OCI-LY3 (cell line): ENCODE results near the gene SLC39A6.

ENCODE experiments used
- H2AFZ ChIP-seq: fragments of 200-600, 300-600 bp; shearing (Covaris generic); 2 replicates; pipeline ENCODE4 v1.6.0; 2014; ENCODE audit warnings: antibody characterized with exemption, low read depth, low read length
- H3K27ac ChIP-seq: fragments of 200-600, 300-600 bp; sonication (generic); 2 replicates; pipeline ENCODE4 v1.5.1; 2014; ENCODE audit warnings: mild to moderate bottlenecking, low read length, moderate library complexity, mixed read lengths
- H3K27me3 ChIP-seq: fragments of 200-600, 300-600 bp; sonication (generic); 2 replicates; pipeline ENCODE4 v1.6.1; 2014; ENCODE audit warnings: low read depth, low read length, mixed read lengths
- H3K36me3 ChIP-seq: fragments of 200-600, 300-600 bp; sonication (generic); replicated peaks from 2 replicates; pipeline ENCODE3; 2014; ENCODE audit warnings: low read depth, low read length, mixed read lengths
- H3K4me1 ChIP-seq: fragments of 300-600, 200-600 bp; sonication (generic); 2 replicates; pipeline ENCODE4 v1.6.1; 2014; ENCODE audit warnings: low read length, mixed read lengths
- H3K4me2 ChIP-seq: fragments of 200-600, 300-600 bp; sonication (generic); 2 replicates; pipeline ENCODE4 v1.6.1; 2014; ENCODE audit warnings: low read length, mixed read lengths
- H3K4me3 ChIP-seq: fragments of 300-600, 200-600 bp; sonication (generic); 2 replicates; pipeline ENCODE4 v1.5.1; 2014; ENCODE audit warnings: antibody characterized with exemption, mild to moderate bottlenecking, low read length, moderate library complexity
- H3K79me2 ChIP-seq: fragments of 300-600, 200-600 bp; shearing (Covaris generic); 2 replicates; pipeline ENCODE4 v1.6.1; 2014; ENCODE audit warnings: mild to moderate bottlenecking, low read length, mixed read lengths
- H3K9ac ChIP-seq: fragments of 300-600, 200-600 bp; shearing (Covaris generic); 2 replicates; pipeline ENCODE4 v1.6.0; 2014; ENCODE audit warnings: mild to moderate bottlenecking, low read length, moderate library complexity
- H3K9me3 ChIP-seq: fragments of 200-600, 300-600 bp; shearing (Covaris generic); 2 replicates; pipeline ENCODE4 v1.6.1; 2014; ENCODE audit warnings: low read length, mixed read lengths; ENCODE audit not compliant: insufficient read depth
- H4K20me1 ChIP-seq: fragments of 200-600, 300-600 bp; sonication (generic); 2 replicates; pipeline ENCODE4 v1.6.1; 2016; ENCODE audit warnings: low read length, mixed read lengths; ENCODE audit not compliant: insufficient read depth
- EZH2phosphoT487 ChIP-seq: fragments of 200-600 bp; shearing (Covaris generic); IDR thresholded peaks from 2 replicates; pipeline ENCODE4 v1.6.1; 2018; ENCODE audit warnings: antibody characterized with exemption, mixed run types, low read depth
- TF ChIP-seq, protein P1 (sequence below): fragments of 200-600, 300-600 bp; sonication (generic); IDR thresholded peaks from 2 replicates; pipeline ENCODE4 v1.5.1; 2014; ENCODE audit warnings: antibody characterized with exemption, low read length, low read depth

Gene SLC39A6

DNA sequence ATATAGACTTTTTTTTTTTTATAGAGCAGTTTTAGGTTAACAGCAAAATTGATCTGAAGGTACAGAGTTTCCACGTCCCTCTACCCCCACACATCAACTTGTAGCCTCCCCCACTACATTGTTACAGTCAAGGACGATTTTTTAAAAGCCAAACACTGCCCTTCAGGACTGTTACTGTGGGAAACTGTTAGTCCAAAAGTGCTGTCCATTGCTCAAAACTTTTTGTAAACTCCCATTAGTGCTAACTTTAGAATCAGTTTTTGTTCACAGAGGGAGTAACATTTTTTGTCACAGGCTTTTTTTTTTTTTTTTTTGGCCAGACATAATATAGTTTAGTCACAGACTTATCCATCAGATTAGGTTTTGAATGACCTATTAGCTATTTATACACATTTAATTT is 24.6 kb upstream of the SLC39A6 start:
- Histone ChIP-seq H3K79me2 (0 out of 2 replicates have a peak, but pooled peaks cover 8% of the 10 kb centered on the region), H3K9ac (no peak overlapping the region), H3K36me3 (peaks cover 66% of the 10 kb centered on the region), H2AFZ (no peak overlapping the region), H3K9me3 (no peaks in the 10 kb centered on the region), H3K4me3 (no peak overlapping the region), H3K4me1 (peaks cover 24% of the 10 kb centered on the region), H3K27ac (no peak overlapping the region), H4K20me1 (0 out of 2 replicates have a peak, but pooled peaks cover 4% of the 10 kb centered on the region), H3K4me2 (no peak overlapping the region), H3K27me3 (no peaks in the 10 kb centered on the region)
- no peak for TF ChIP-seq EZH2phosphoT487
- TF ChIP-seq, protein P1, sequence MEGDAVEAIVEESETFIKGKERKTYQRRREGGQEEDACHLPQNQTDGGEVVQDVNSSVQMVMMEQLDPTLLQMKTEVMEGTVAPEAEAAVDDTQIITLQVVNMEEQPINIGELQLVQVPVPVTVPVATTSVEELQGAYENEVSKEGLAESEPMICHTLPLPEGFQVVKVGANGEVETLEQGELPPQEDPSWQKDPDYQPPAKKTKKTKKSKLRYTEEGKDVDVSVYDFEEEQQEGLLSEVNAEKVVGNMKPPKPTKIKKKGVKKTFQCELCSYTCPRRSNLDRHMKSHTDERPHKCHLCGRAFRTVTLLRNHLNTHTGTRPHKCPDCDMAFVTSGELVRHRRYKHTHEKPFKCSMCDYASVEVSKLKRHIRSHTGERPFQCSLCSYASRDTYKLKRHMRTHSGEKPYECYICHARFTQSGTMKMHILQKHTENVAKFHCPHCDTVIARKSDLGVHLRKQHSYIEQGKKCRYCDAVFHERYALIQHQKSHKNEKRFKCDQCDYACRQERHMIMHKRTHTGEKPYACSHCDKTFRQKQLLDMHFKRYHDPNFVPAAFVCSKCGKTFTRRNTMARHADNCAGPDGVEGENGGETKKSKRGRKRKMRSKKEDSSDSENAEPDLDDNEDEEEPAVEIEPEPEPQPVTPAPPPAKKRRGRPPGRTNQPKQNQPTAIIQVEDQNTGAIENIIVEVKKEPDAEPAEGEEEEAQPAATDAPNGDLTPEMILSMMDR = no peak

- H4K20me1 ChIP-seq = 0 out of 2 replicates have a peak, but pooled peaks cover 4% of the 10 kb centered on the region
- 0 out of 2 replicates have a peak, but pooled peaks cover 6% of the 10 kb centered on the region for H3K79me2 ChIP-seq
- H3K36me3 ChIP-seq = peaks cover 66% of the 10 kb centered on the region
- no peak for TF ChIP-seq EZH2phosphoT487
- TF ChIP-seq, protein P1 = no peak
- no peak overlapping the region for H3K4me3 ChIP-seq
- no peak overlapping the region for H3K27ac ChIP-seq
- no peak overlapping the region for H3K4me2 ChIP-seq
- no peak overlapping the region for H3K9ac ChIP-seq
- no peak overlapping the region for H2AFZ ChIP-seq
- peaks cover 21% of the 10 kb centered on the region for H3K4me1 ChIP-seq
- no peaks in the 10 kb centered on the region for H3K27me3 ChIP-seq
- no peaks in the 10 kb centered on the region for H3K9me3 ChIP-seq
Measured at GRCh38 chr18:36153203-36153602, 24.1 kb upstream of the SLC39A6 start.

- no peaks in the 10 kb centered on the region for H3K27me3 ChIP-seq
- 0 out of 2 replicates have a peak, but pooled peaks cover 5% of the 10 kb centered on the region for H3K79me2 ChIP-seq
- H3K36me3 ChIP-seq = peaks cover 62% of the 10 kb centered on the region
- no peak overlapping the region for H3K9ac ChIP-seq
- no peak overlapping the region for H3K27ac ChIP-seq
- H4K20me1 ChIP-seq = 0 out of 2 replicates have a peak, but pooled peaks cover 4% of the 10 kb centered on the region
- no peak overlapping the region for H3K4me3 ChIP-seq
- H3K9me3 ChIP-seq = no peaks in the 10 kb centered on the region
- H2AFZ ChIP-seq = no peak overlapping the region
- peaks cover 20% of the 10 kb centered on the region for H3K4me1 ChIP-seq
- no peak overlapping the region for H3K4me2 ChIP-seq
- TF ChIP-seq, protein P1 = no peak
- no peak for TF ChIP-seq EZH2phosphoT487
Measured at GRCh38 chr18:36152781-36153180, 23.6 kb upstream of the SLC39A6 start.

DNA sequence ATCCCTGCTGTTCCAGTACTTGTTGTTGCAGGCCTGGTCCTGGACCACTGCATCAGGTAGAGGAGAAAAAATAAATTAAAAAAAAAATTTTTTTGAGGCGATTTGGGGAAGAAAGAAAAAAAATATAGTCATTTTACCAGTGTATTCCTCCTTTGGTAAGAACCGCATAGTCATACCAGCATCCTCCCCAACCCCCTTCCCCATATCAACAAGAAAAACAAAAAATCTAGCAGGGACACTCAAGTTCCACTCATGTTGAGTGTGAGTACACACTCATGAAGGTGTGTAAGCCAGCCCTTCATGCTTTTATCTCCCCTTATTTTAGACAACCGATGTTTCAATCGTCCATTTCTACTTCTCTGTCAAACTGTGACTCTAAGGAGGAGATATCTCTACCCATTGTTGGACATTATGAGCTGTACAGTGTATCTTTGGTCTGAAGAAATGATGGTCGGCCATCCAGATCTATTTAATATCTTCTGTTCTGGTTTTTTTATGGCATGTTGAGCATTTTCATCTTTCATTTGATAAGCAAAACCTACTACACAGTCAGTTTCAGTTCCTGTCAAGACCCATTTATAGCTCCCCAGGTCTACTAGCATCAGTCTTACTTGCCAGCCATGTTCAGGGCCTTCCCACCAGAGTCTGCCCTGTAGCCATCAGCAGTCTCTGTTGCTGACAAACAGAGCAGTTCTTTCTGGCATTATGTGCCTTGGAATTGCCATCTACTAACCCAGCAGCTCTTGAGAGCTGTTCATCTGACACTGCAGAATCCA is 20.6 kb upstream of the SLC39A6 start:
- no peaks in the 10 kb centered on the region for H3K27me3 ChIP-seq
- H3K4me2 ChIP-seq = peak overlapping the region; percentile 76
- peak overlapping the region; percentile 39 for H3K4me3 ChIP-seq
- H4K20me1 ChIP-seq = no peaks in the 10 kb centered on the region
- peak overlapping the region; percentile 72 for H3K27ac ChIP-seq
- H2AFZ ChIP-seq = no peak overlapping the region
- TF ChIP-seq EZH2phosphoT487 = no peak
- TF ChIP-seq, protein P1 = no peak
- peaks cover 59% of the 10 kb centered on the region for H3K36me3 ChIP-seq
- H3K79me2 ChIP-seq = 0 out of 2 replicates have a peak, but pooled peaks cover 5% of the 10 kb centered on the region
- peaks cover 20% of the 10 kb centered on the region for H3K4me1 ChIP-seq
- no peaks in the 10 kb centered on the region for H3K9me3 ChIP-seq
- peak overlapping the region; percentile 41; the same call in 1 of the 2 replicates for H3K9ac ChIP-seq
